Stimulated activated naive CD8-positive, alpha-beta T cell treated with anti-CD3 and anti-CD28 coated beads, Interleukin-15, Interleukin-2, amounts not matched to agents 100 ng/mL and 50 ng/mL, for 24 hours (primary cell): ENCODE measurements around the gene MORN4.

Experiments
- H3K27ac Mint-ChIP-seq: one replicate; pipeline ENCODE4 v1.8.0; 2021; ENCODE audit warnings: mild to moderate bottlenecking, mixed read lengths
- H3K27me3 Mint-ChIP-seq: one replicate; pipeline ENCODE4 v1.8.0; 2021; ENCODE audit warnings: mixed read lengths
- H3K36me3 Mint-ChIP-seq: one replicate; pipeline ENCODE4 v1.8.0; 2021; ENCODE audit warnings: low read depth, mixed read lengths
- H3K4me1 Mint-ChIP-seq: one replicate; pipeline ENCODE4 v1.8.0; 2021; ENCODE audit warnings: low read depth, mixed read lengths
- H3K4me3 Mint-ChIP-seq: one replicate; pipeline ENCODE4 v1.8.0; 2021; ENCODE audit warnings: mild to moderate bottlenecking, mixed read lengths
- H3K9me3 Mint-ChIP-seq: one replicate; pipeline ENCODE4 v1.8.0; 2021; ENCODE audit warnings: mixed read lengths

The MORN4 gene

DNA sequence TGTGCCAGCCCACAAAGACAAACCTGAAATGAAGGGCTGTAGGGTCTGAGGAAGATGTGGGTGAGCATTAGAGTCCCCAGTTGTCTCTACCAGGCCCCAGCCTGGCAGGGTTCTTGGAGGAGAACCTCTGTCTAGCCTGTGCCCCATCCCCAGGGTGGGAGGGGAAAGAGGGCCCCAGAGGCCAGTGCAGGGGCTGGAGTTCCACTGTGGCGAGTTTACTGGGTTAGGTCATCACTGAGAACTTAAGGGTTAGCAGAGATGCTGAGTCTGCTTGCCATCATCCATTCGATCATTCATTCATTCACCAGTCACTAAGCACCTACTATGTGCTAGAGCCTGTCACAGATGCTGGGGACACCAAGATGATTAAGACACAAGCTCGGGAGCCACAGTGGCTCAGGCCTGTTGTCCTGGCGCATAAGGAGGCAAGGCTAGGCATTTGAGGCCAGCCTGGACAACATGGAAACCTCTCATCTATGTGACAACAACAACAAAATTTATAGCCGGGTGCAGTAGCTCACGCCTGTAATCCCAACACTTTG is 58.1 kb downstream of the MORN4 start:
- H3K36me3 Mint-ChIP-seq: no peaks in the 10 kb centered on the region
- H3K4me1 Mint-ChIP-seq: no peaks in the 10 kb centered on the region
- H3K4me3 Mint-ChIP-seq: no peak overlapping the region
- no peak overlapping the region for H3K27ac Mint-ChIP-seq
- H3K27me3 Mint-ChIP-seq: peaks cover 5% of the 10 kb centered on the region
- no peaks in the 10 kb centered on the region for H3K9me3 Mint-ChIP-seq

DNA sequence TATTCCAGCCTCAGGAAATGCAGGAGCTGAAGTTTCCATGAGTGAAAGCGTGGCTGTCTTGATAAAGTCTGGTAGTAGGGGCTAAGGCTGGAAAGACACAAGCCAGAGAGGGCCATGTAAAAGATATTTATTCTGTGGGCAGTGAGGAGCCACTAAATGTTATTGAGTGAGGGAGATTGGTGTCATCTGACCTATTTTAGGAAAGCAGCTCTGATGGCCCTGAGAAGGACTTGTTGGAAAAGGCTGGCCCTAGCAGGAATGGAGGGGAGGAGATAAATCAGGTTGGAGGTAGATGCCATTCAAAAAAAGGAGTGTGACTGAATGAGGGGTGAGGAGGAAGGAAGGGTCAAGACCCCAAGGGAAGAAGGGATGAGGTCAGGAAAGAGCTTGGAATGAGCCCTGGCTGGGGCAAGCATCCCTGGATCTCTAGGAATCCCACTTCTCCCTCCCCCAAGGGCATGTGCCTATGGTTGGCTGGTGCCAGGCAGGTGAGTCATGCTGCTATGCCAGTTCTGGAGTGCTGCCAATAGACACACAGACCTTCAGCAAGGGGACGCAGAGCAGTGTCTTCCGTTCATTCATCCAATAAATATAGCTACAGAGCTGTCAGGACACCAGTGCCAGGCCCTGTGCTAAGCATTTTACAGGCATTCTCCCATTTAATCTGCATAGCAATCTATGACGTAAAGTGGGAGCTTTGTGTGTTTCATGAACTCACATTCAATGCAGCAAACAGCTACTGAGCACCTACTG is 58.8 kb downstream of the MORN4 start:
- Mint-ChIP-seq H3K36me3 (no peaks in the 10 kb centered on the region), H3K9me3 (no peaks in the 10 kb centered on the region), H3K4me1 (no peaks in the 10 kb centered on the region), H3K27me3 (peaks cover 5% of the 10 kb centered on the region), H3K27ac (no peak overlapping the region), H3K4me3 (no peak overlapping the region)

DNA sequence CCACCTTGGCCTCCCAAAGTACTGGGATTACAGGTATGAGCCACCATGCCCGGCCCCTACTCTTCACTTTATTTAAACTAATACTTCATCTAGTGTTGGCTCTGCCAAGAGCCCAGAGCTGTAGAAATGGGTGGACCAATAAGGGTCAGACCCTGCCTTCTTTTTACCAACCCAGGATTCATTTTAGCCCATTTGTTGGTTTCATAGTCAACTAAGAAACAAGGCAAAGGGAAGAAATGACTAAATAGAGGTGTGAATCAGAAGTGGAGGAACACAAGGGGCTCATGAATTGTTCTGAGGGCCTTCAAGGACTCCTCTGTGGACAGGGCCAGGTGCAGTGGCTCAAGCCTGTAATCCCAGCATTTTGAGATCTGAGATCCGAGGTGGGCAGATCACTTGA is 59.6 kb downstream of the MORN4 start:
- H3K9me3 Mint-ChIP-seq: no peaks in the 10 kb centered on the region
- no peak overlapping the region for H3K4me3 Mint-ChIP-seq
- H3K4me1 Mint-ChIP-seq: no peaks in the 10 kb centered on the region
- H3K27ac Mint-ChIP-seq: no peak overlapping the region
- H3K27me3 Mint-ChIP-seq: peaks cover 3% of the 10 kb centered on the region
- no peaks in the 10 kb centered on the region for H3K36me3 Mint-ChIP-seq

DNA sequence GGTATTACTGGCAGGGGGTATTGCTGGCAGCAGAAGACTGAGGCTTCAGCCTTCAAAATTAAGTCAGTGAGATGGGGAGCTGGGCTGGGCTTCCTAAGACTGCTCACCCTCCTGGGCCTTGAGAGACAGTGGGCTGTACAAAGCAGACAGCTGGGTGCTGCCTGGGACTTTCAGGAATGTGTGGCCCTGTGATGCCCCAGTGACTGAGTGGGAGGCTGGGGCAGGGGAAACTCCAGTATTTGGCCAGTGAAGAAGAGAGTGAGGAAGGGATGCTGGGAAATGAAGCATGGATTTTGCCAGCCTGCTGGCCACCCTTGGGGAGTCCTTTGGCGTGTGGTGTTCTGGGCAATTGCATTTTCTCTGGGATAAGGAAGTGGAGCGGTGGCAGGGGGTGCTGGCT is 60.3 kb downstream of the MORN4 start:
- Mint-ChIP-seq H3K27ac (no peak overlapping the region), H3K36me3 (no peaks in the 10 kb centered on the region), H3K27me3 (no peaks in the 10 kb centered on the region), H3K4me3 (no peak overlapping the region), H3K9me3 (no peaks in the 10 kb centered on the region), H3K4me1 (no peaks in the 10 kb centered on the region)

GRCh38 chr10:97572214-97572989 is 60.9 kb downstream of the MORN4 start, which contains the start of gene ANKRD2:
Gene ANKRD2, plus strand, starts transcription at chr10:97572779. Its CDS starts 10 bp downstream, at chr10:97572789.
- Mint-ChIP-seq H3K9me3 (no peaks in the 10 kb centered on the region), H3K36me3 (no peaks in the 10 kb centered on the region), H3K27me3 (no peaks in the 10 kb centered on the region), H3K4me3 (no peak within 1 kb of the TSS), H3K4me1 (no peaks in the 10 kb centered on the region), H3K27ac (no peak within 1 kb of the TSS)

DNA sequence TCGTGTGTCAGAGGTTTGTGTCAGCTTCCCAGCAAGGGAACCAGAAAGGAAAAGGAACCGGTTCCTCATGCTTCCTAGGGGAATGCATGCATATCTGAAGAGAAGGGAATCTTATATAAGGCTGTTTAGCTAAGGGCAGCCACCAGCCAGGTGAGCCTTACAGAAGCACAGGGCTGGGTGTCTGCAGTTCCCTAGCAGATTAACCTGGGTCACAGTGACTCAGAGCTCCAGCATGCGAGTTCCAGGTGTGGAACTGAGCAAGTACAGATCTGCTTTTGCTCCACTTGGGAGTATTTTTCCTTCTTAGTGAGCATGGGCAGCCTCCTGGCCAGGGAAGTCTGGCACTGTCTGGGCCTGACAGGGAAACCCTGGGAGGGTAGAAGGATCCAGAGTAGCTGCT is 61.7 kb downstream of the MORN4 start:
- no peak overlapping the region for H3K4me3 Mint-ChIP-seq
- H3K9me3 Mint-ChIP-seq: no peaks in the 10 kb centered on the region
- no peak overlapping the region for H3K27ac Mint-ChIP-seq
- no peaks in the 10 kb centered on the region for H3K36me3 Mint-ChIP-seq
- H3K27me3 Mint-ChIP-seq: no peaks in the 10 kb centered on the region
- no peaks in the 10 kb centered on the region for H3K4me1 Mint-ChIP-seq

DNA sequence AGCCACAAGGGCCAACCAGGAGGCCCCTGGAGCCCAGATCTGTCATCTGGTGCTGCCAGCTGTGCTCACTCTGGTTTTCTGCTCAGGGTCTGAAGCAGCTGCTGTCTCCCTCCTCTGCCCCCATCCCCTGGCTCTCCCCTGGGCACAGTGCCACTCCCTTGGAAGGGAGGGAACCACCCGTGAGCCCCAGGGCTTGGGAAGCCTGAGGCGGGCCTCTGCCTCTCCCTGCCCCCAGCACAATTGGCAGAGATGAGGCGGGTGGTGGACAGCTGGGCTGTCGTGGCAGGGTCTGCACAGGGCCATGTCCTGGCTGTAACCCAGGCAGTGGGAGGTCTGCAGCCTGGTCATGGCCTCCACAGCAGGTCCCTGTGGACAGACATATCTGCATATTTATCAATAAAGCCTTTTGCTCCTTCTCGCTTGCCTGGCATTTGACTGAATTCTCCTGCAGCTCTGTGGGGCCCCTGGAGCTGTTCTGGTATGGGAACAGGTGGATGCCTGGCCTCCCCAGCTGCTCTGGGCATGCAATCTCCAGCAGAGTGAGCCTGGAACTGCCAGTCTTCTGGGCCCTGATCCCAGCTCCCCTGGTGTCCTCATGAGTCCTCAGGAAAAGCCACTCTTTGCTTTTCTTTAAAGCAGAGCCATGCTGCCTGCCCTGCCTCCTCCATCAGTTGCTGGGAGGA is 62.4 kb downstream of the MORN4 start:
- Mint-ChIP-seq H3K4me3 (no peak overlapping the region), H3K27ac (no peak overlapping the region), H3K36me3 (no peaks in the 10 kb centered on the region), H3K27me3 (no peaks in the 10 kb centered on the region), H3K4me1 (no peaks in the 10 kb centered on the region), H3K9me3 (no peaks in the 10 kb centered on the region)

- H3K4me3 Mint-ChIP-seq: no peak overlapping the region
Observed at GRCh38 chr10:97570146-97570788, 63.0 kb downstream of the MORN4 start.

DNA sequence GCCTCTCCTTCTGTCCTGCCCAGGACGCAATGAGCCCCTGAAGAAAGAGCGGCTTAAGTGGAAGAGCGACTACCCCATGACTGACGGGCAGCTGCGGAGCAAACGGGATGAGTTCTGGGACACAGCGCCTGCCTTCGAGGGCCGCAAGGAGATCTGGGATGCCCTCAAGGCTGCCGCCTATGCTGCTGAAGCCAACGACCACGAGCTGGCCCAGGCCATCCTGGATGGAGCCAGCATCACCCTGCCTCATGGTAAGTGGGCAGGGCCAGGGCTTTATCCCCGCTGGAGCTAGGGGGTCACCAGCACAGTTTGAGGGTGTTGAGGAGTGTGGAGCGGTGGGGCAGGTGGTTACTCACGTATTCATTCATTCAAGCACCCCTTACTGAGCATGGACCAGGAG is 65.4 kb downstream of the MORN4 start:
- no peak overlapping the region for H3K27ac Mint-ChIP-seq
- no peaks in the 10 kb centered on the region for H3K27me3 Mint-ChIP-seq
- no peaks in the 10 kb centered on the region for H3K36me3 Mint-ChIP-seq
- H3K4me1 Mint-ChIP-seq: no peaks in the 10 kb centered on the region
- H3K4me3 Mint-ChIP-seq: no peak overlapping the region
- H3K9me3 Mint-ChIP-seq: no peaks in the 10 kb centered on the region

More at GRCh38 chr10:97570146-97570788, 63.0 kb downstream of the MORN4 start:
- no peaks in the 10 kb centered on the region for H3K4me1 Mint-ChIP-seq
- H3K36me3 Mint-ChIP-seq: no peaks in the 10 kb centered on the region
- H3K9me3 Mint-ChIP-seq: no peaks in the 10 kb centered on the region
- no peaks in the 10 kb centered on the region for H3K27me3 Mint-ChIP-seq
- H3K27ac Mint-ChIP-seq: no peak overlapping the region

- Mint-ChIP-seq H3K27ac (no peak overlapping the region), H3K36me3 (no peaks in the 10 kb centered on the region), H3K27me3 (no peaks in the 10 kb centered on the region)
Observed at GRCh38 chr10:97566336-97566996, 66.8 kb downstream of the MORN4 start.

DNA sequence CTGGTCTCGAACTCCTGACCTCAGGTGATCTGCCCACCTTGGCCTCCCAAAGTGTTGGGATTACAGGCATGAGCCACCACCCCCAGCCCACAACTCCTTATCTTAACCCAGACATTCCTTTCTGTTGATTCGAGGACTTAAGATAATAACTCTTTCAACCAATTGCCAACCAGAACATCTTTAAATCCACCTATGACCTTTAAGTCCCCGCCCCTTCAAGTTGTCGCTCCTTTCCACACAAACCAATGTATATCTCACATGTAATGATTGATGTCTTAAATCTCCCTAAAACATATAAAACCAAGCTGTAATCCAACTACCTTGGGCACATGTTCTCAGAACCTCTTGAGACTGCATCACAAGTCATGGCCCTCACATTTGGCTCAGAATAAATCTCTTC is 68.5 kb downstream of the MORN4 start:
- Mint-ChIP-seq H3K9me3 (no peaks in the 10 kb centered on the region), H3K27ac (no peak overlapping the region), H3K36me3 (no peaks in the 10 kb centered on the region), H3K27me3 (no peaks in the 10 kb centered on the region), H3K4me3 (no peak overlapping the region), H3K4me1 (no peaks in the 10 kb centered on the region)

More at GRCh38 chr10:97566336-97566996, 66.8 kb downstream of the MORN4 start:
- Mint-ChIP-seq H3K4me3 (no peak overlapping the region), H3K9me3 (no peaks in the 10 kb centered on the region), H3K4me1 (no peaks in the 10 kb centered on the region)
